Suppressor macrophage treated with lipopolysaccharide for 1 hour (primary cell): ENCODE measurements around the gene CRIM1.

Experiments
- DNase-seq, 3 donors: peaks; one replicate each; pipeline ENCODE4 v3.0.0-alpha.2; 2020 to 2022

CRIM1 gene

DNA sequence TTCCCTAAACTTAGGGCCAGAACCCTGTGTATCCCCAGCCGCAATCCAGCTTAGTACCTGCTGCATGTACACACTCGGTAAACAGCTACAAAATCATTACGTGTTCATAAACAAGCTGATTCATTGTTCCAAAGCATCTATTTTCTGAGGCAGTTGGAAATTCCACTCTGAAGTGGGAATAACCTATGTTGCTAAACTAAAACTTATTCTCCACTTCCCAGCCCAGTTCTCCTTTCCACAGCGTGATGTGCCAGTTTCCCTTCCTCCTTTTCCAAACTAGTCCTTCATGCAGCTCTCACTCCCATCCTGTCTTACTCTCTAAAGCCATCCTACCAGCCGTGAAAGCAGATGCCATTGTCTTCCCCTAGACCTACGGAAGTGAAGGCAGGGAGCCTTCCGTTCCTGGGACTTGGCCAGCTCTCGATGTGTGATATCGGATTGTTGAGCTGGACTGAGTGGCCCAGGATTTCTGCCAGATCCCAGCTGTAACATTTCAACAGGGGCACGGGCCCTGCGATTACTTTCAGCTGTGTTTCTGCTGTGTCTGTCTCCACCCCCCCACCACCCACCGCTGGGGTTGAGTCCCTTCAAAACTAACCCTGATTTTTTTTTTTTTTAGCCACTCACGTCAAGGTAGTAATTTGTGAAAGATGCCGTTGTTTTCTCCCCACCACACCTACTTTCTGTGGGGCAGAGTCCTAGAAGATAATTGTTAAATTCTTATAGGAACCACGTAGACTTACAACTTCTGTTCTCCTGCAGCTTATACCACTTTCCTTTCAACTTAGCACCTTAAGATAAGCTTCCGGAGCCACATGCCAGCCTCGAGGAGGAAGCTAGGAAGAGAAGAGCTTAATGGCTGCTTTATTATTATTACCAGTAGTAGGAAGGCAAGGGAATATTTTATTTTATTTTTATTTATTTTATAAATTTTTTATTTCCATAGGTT lies 100.9 kb downstream of the CRIM1 start:
- peak; percentile 88 to 98 (median 96) for DNase-seq

DNA sequence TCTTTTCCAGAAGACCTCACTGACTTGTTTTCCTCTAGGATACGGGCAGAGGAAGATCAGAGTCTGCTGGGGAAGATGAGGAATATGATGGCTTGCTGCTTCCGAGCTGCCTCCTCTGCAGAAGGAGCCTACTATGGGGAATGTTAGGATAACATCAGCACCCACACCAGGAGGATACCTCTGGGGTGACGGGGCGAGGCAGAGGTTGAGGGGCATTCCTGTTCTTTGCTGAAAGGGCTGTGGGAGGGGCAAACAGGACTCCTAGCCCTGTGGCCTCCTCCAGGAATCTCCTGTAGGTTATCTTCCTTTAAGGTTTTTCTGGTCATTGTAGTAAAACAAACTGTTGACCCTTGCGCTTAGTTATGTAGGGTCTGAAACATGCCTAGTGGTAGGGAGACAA lies 102.5 kb downstream of the CRIM1 start:
- no peak for DNase-seq

DNA sequence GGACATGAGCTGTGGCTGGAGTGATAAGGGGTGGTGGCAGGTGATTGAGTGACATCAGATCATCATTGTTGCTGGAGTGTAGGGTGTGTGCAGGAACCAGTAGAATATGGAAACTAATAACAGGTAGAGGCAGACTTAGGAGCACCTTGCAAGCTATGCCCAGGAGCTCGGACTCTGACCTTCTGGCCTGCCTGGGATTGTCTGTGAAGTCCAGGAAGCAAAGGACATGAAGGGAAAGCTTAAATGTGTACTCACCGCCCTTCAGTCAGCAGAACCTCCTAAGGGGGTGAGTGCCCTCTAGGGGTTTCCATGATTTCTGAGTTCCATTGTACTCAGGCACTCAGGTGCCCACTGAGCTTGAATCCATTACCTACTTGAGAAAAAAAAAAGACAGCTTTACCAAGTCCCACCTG lies 104.2 kb downstream of the CRIM1 start:
- DNase-seq = no peak

DNA sequence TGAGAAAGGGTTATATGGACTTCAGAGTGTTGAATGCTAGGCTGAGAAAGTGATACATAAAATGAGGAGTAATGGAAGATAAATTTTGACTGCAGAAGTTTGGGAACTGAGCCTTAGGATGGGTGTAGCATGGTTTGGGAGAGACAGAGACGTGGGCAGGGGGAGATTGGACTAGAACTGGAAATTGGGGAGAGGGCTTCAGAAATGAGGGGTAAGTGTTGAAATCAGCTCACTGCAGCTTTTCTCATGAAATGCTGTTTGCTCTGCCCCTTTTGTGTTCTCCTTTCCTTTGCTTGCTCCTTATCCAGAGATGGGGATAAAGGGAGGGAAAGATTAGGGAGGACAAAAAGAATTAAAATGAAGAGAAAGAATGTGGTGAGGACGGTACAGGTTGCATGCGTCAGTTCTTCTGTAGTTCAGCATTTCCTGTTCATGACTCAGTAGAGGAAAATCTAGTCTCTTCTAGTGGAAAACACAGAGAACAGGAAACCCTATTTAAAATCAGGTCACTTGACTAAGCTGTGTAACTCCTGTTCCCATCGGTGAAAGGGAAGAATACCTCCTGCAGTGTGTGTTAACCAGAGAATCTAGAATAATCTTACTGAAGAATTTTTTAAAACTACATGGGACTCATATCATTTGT lies 105.6 kb downstream of the CRIM1 start:
- DNase-seq = peak; percentile 40 to 78 (median 64)

DNA sequence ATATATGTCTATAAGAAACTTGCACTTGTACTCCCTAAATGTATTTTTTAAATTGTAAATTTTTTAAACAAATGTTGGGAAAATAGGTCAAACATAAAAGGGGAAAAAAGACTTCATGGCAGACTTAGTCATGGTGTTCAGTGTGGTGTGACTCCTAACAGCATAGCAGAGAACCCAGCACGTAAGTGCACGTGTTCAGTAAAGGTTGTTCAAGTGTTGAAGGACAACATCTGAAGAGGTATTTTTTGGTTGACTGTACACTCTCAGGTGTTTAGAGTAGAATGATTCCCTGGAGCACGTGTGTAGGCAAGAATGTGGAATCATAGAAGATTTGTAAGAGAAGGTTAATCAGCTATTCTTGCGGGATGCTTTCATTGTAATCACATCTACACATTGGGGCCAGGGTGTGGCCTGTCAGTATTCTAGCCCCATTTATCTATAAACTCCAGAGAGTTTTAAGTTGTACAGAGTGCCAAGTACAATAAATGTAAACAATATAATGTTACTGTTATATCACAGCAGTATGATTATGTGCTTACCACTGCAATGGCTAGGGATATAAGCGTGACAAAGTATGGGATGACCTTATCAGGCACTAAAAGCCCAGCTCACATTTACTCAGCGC lies 106.8 kb downstream of the CRIM1 start:
- no peak for DNase-seq

DNA sequence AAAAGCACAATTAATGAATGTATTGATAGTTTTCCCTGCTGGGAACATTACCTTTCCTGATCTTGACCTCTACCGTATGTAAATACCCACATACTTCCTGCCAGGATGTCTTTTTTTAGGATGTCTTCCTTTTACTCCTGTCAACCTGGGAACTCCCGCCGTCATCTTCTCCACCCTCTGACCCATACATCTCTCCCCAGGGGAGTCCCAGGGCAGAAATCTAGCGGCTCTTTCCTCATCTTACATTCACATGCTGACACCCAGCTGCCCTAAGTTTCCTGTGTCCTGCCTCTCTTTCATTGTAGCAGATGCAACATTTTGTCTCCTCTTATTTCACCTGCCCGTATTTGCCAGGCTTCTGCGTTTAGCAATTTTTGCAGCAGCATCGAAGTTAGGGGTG lies 107.8 kb downstream of the CRIM1 start:
- peak in 1 of 3 donors; percentile 9 for DNase-seq

DNA sequence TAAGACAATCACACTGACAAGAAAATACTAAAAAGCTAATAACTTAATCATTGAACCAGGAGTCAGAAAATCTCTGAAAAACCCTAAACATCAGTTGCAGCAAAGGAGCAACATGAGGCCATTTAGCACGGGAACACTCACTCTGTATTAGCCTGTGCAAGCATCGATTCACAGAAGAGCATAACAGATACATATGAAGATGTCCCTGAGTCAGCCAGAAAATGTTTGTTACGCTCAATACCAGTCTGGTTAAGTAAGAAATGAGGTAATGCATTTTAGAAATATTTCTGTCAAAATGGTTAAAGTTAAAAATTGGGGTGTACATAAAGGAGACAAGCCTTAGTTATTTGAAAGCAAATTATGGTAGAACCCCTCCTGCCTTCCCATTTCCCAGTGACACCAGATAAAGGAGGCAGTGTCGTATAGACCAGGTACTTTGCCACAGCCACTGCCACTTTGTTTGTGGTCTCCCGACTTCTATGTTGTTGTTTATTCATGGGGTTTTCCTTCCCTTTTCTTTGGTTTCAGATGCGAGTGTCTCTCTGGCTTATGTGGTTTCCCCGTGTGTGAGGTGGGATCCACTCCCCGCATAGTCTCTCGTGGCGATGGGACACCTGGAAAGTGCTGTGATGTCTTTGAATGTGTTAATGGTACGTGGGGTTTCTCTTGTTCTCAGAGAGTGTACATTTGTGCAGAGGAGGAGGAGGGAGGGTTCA lies 108.6 kb downstream of the CRIM1 start:
- DNase-seq = no peak

DNA sequence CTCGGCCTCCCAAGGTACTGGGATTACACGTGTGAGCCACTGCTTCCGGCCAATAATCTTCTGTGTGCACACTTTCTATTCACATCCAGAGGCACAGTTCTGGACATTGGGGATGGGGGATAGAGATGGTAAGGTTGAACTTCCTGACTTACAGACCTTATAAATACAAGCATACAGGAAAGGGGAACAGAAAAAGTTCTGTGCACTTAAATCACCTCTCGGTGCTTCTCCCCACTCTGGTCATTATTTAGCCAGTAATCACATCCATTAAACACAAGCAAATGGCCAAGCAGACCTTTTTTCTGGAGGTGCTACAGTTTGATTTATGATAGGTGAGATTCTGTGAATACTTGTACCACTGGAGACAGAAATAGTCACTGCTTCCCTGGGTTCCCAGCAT lies 110.6 kb downstream of the CRIM1 start:
- DNase-seq = no peak

DNA sequence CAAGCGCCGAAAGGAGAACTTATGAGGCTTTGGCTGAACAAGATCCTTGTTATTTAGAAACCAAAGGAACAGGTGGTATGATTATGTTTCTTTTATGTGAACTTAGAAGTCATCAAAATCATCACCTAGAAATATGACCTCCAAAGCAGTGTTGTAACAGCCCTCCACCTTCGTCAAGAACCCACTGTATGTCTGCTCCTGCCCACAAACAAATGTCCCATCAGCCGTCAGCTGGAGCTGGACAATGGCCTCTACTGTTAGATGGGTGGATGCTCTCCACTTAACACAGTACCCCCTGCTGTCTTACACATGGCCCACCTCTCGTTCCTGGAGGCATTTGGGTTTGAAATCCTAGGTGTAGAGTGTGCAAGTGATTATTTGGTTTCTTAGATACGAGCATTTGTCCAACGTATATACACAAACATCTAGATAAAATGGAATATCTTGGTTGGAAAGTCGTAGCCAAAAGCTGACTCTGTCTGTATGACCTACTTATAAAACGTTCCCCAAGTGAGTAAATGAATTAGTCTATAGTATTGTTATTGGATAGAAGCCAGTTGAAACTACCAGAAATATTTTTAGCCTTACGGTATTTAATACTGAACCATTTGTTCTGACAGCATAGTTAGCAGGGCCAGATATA lies 113.0 kb downstream of the CRIM1 start:
- DNase-seq = no peak

DNA sequence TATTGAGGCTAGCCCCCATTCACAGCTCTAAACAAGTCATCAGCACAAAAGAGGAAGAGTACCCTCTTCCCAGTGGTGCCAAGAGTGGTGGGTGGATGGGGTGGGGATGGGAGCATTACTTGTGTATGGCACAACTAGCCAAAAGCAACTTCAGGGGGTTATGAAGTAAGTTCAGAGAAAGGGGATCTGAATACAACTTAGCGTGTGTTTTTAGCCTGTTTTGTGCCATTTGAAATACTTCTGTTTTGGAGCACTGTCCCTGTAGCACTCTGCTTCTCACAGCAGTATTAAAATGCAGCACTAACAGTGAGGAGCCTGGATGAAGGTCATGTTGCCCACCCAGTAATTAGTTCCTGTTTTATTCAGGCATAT lies 113.5 kb downstream of the CRIM1 start:
- DNase-seq = peak; percentile 37 to 47 (median 44)

DNA sequence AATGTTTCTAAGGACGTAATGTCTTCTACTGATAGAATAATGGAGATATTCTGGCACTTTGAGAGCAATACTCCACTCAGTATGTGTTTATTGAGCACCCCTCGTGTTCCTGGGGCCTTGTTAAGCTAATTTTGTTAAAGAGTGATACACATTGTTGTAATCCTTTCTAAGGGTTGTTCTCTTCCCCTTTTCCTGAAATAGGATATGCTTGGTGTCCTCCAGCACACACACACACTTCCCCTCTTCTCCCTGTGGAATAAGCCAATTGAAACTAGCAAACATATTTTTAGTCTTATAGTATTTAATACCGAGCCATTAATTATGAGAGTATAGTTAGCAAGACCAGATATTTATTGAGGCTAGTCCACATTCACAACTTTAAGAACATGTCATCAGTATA lies 114.1 kb downstream of the CRIM1 start:
- DNase-seq = peak; percentile 20 to 32 (median 30)

DNA sequence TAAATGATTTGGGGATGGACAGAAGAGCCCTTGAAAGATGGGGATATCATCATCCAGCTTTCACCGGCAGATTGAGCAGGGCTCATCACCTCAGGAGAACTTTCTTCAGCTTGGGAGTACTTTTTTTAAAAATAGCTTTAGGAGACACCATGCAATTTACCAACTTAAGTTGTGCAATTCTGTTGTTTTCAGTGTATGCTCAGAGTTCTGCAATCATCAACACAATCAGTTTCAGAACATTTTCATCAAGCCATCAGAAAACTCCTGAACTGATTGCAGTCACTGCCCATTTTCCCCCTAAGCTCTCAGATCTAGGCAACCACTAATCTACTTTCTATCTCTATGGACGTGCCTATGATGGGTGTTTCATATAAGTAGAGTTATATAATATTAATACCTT lies 117.7 kb downstream of the CRIM1 start:
- DNase-seq = peak; percentile 41 to 84 (median 75)

DNA sequence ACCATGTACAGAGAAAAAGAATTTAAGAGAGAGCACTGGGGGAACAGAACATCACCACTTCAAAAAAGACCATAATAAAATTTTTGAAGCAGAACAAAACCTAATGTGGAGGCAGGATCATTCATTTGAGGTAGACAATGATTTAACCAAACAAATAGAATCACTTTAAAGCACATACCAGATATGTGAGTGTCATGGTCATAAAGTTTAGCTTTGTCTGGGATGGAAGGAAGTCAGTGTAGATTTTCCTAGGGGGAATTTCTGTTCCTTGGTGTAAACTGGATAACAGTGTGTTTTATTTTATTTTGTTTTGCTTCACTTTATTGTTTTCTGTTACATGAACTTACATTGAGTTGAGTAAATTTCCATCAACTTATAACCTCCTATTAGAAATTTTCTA lies 120.8 kb downstream of the CRIM1 start:
- DNase-seq = no peak

DNA sequence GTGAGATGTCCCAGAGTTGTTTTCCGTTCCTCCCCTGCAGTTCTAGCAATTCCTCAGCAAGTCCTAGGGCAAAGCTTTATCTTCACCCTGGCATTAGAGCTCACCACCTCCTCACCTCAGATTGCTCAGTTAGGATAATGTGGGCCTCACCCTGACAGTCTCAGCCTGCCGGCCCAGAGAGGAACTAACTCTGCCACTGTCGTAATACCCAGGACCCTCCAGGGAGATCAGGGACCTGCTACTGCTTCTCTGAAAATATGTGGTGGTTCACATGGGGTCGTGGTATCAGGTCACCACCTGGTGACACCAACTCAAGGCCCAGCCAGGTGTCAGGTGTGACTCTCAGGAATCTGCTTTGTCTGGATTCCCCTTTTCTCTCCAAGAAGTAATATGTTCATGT lies 121.7 kb downstream of the CRIM1 start:
- DNase-seq = no peak

DNA sequence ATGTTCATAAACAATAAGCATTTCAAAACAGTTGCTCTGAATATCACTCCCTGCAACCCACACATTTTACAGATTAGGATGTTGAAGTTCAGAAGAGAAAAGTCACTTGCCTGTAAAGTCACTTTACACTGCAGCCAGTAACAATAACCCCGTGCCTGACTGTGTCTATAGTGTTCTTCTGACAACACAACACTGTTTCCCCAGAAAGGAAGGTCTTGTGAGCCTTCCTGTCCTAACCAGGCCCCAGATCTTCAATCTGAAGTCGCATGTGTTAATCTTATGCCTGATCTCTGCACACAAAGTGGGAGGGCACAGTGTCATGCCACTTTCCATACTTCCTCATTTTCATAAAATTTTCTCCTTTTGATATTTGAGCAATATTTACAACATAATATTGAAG lies 122.2 kb downstream of the CRIM1 start:
- DNase-seq = peak; percentile 43 to 53 (median 45)

DNA sequence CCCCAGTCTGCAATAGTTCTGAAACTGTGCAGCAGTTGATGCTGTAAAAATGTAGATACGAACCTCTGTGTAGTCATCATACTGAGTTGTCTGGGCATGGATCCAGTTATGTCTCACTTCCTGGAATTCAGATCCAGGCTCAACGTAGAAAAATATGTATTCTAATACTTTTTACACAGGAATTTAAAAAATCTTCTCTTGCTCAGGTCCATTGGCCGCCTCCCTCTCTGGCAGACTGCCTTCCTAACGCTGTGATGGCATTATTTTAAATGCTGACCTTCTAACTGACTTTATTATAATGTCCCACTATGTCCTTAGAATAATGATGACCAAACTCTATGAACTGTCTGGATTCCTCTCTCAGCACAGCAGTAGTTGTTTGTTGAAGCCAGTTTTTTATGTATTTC lies 122.8 kb downstream of the CRIM1 start:
- DNase-seq = peak in 2 of 3 donors; percentile 41 to 46

DNA sequence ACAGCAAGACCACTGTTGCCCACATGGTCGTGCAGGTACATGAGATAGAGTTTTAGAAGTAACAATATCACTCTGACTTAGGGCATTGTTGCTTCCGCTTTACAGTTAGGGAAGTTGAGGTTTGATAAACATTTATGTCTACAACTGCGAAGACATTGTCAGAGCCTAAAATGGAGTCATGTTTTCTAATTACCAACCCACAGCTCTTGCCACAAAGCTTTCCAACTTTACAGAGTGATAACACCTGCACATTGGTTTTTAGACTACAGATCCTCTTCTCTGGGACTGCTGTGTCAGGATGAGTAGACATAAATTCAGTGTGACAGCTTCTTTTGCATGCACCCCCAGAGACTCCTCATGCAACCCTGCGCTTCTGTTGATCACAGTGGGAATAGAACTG lies 123.4 kb downstream of the CRIM1 start:
- no peak for DNase-seq

DNA sequence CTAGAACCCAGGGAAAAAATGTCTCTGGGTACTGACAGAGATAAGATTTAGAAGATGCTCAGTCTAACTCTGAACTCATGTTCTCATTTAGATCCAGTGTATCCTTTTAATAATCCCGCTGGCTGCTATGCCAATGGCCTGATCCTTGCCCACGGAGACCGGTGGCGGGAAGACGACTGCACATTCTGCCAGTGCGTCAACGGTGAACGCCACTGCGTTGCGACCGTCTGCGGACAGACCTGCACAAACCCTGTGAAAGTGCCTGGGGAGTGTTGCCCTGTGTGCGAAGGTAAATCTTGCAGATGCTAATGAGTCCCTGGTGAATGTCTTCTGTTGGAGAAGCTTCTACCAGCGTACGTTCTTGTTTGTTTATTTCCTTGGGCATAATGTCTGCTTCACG lies 123.8 kb downstream of the CRIM1 start:
- no peak for DNase-seq

DNA sequence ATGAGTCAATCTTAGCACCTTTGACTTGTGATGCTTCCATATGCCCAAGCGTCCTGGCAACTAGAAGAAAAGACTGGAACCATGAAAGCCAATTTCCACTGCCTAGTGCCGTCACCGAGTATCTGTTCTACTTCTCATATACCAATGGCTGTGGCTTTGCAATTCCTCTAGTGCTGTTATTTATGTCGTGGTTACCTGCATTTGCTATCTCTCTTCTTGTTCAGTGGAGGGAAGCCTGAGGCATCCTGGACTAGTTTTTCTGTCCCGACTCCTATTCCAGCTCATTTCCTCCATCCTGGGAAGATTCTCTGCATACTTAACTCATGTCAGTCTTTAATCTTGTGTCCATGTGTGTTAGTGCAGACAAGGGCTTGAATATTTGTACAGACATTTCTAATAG lies 124.5 kb downstream of the CRIM1 start:
- no peak for DNase-seq

DNA sequence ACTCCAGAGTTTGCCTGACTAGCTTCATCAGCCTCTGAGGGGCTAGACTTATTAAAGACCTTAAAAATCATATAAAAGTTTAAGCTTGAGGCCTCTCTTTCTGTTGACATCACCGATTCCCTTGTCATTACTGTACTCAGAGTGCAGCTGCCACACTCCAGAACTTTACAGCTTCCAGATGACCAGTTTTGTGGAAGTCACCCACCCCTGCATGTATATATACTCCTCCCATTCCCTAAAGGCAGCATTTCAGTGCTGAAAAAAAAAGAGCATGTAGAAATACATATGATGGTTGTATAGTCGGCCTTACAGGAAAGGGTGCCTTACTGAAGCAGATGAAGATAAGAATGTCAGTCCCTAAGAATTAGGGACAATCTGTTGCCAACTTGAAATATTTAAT lies 125.1 kb downstream of the CRIM1 start:
- DNase-seq = no peak

DNA sequence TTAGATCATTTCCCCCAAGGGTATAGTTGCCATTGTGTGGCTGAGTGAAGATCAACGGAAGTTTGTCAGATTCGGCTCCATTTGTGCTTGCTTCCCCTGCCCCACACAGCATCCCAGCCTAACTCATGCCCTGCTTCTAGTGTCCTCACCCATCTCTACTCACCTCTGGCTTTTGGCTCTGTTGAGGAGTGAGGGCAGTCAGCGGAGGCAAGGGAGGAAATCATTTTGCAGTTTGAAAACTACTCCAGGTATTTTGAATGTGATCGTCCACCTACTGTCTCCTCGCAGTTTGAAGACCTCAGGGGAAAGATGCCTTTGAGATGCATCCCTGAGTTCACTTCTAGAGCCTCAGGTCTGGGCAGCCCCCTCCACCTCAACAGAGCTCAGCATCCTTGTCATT lies 126.1 kb downstream of the CRIM1 start:
- no peak for DNase-seq

DNA sequence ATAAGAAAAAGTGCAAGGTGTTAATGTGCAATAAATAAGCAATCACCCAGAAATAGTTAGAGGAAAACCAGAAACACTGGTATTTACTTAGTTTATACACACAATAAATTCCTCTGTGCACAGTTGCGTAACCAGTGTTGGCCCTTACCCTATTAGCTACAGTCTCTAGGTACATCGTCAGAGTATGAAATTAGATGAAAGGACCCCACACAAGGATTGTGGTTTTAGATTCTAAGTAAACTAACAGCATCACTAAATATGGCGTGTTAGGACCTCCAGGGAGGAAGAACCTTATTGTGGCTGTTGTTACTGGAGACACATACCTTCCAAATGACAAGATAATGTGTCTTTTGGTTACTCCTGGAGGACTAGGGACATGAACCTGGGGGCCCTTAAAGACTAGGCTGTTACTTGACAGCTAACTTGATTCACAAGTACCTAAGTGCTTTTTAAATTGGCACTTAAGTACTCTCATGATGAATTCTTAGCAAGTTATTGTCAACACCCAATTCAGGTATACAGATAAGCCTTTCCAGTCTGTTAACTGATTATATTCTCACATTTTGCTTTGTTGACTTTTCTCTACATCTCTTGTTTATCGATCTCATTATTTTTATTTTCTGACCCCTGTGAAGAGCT lies 127.1 kb downstream of the CRIM1 start:
- no peak for DNase-seq
